Measurements from ENCODE around the gene DLEU7.

Gene DLEU7

DNA sequence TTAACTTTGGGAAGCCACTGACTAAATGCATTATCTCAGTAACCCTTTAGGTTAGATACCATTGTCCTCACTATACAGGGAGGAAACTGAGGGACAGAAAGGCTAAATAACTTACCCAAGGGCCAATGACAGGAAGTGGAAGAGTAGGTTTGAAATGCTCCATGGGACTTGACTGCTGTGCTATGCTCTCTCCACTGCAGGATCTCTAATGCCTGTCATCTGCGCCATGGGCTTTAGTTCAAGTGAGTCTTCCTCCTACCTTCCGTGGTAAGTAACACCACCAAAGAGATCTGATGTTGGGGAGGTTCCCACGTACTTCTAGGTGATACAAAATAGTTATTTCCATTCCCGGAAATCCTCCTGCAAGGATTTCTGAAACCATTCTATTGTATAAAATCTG is 3.7 kb downstream of the DLEU7 start:
- Mint-ChIP-seq H3K4me1 (no peaks in the 10 kb centered on the region), H3K27ac (ENCODE audit: low read depth) (no peak overlapping the region), H3K9me3 (no peaks in the 10 kb centered on the region), H3K27me3 (no peaks in the 10 kb centered on the region), H3K4me3 (no peak overlapping the region), H3K36me3 (ENCODE audit: insufficient read depth) (peaks cover 3% of the 10 kb centered on the region)
- DNase-seq (ENCODE audit: low spot score in 2 of 2) (no peak), ATAC-seq (replicated peaks; ENCODE audit: extremely low read depth, poor library complexity, severe bottlenecking) (no peak)

GRCh38 chr13:50838701-50839100 is 4.8 kb downstream of the DLEU7 start:
- H3K9me3 Mint-ChIP-seq, result no peaks in the 10 kb centered on the region
- H3K27me3 Mint-ChIP-seq, result no peaks in the 10 kb centered on the region
- no peak overlapping the region for H3K27ac Mint-ChIP-seq (ENCODE audit: low read depth)
- peaks cover 3% of the 10 kb centered on the region for H3K36me3 Mint-ChIP-seq (ENCODE audit: insufficient read depth)
- H3K4me3 Mint-ChIP-seq, result no peak overlapping the region
- H3K4me1 Mint-ChIP-seq, result no peaks in the 10 kb centered on the region
- no peak for DNase-seq (ENCODE audit: low spot score in 2 of 2)
- no peak for ATAC-seq (replicated peaks; ENCODE audit: extremely low read depth, poor library complexity, severe bottlenecking)

DNA sequence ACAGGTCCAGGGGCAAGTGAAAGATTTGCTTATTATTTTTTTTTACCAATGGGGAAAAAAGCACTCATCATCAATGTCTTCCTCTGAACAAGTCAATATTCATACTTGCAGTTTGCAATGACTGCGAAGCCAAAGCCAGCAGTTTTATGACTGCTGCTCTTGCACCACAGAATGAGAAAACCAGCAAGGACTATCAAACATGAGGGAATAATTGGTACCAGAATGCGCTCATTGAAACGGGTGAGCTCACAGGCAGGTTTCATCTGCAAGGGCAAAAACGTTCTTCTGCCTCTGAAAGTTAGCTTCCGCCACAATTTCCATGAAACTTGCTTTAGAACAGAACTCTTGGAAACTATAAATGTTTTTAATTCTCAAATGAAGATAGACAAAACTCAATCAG is 5.5 kb downstream of the DLEU7 start:
- H3K4me1 Mint-ChIP-seq, result no peaks in the 10 kb centered on the region
- DNase-seq (ENCODE audit: low spot score in 2 of 2) (no peak), ATAC-seq (replicated peaks; ENCODE audit: extremely low read depth, poor library complexity, severe bottlenecking) (no peak)
- H3K4me3 Mint-ChIP-seq, result no peak overlapping the region
- peaks cover 3% of the 10 kb centered on the region for H3K36me3 Mint-ChIP-seq (ENCODE audit: insufficient read depth)
- peaks cover 3% of the 10 kb centered on the region for H3K27me3 Mint-ChIP-seq
- H3K9me3 Mint-ChIP-seq, result no peaks in the 10 kb centered on the region
- H3K27ac Mint-ChIP-seq (ENCODE audit: low read depth), result no peak overlapping the region

DNA sequence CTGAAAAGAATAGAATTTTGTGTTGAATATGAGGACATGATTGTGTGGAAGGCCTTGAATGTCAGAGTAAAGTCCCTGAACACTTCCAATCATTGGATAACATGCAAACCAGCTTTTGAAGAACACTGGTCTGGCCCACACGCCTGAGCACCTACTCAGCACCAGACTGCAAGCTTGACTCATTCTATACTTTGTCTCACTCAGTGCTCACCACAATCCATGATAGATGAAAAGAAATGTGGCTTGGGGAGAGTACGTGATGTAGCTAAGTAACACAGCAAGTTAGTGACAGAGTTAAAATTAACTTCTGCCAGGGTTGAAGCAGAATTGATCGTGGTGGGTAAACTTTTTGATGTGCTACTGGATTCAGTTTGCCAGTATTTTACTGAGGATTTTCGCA is 12.0 kb downstream of the DLEU7 start:
- H3K27me3 Mint-ChIP-seq, result peaks cover 17% of the 10 kb centered on the region
- DNase-seq (ENCODE audit: low spot score in 2 of 2) (no peak), ATAC-seq (replicated peaks; ENCODE audit: extremely low read depth, poor library complexity, severe bottlenecking) (no peak)

DNA sequence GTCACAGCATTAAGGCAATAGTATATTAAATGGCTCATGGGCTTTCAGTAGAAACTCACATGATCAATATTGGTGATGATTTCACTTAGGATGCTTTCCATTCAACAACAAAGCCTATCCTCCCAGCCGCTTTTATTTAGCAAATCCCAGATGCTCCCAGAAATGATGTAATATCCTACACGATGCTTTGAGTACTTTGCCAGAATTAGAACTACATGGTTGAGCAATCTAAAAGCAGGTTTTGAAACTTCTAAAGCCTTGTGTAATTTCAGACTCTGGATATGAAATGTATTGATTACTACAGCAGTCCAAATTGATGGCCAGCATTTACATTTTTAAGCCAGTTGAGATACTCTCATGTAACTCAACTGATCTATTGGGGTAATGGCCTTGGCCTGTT is 13.6 kb downstream of the DLEU7 start:
- H3K27me3 Mint-ChIP-seq, result peaks cover 17% of the 10 kb centered on the region
- no peak overlapping the region for H3K4me3 Mint-ChIP-seq
- no peaks in the 10 kb centered on the region for H3K4me1 Mint-ChIP-seq
- peaks cover 6% of the 10 kb centered on the region for H3K9me3 Mint-ChIP-seq
- DNase-seq (ENCODE audit: low spot score in 2 of 2) (no peak), ATAC-seq (replicated peaks; ENCODE audit: extremely low read depth, poor library complexity, severe bottlenecking) (no peak)
- H3K27ac Mint-ChIP-seq (ENCODE audit: low read depth), result no peak overlapping the region
- no peaks in the 10 kb centered on the region for H3K36me3 Mint-ChIP-seq (ENCODE audit: insufficient read depth)

More for the DNA sequence above, 12.0 kb downstream of the DLEU7 start:
- peaks cover 3% of the 10 kb centered on the region for H3K36me3 Mint-ChIP-seq (ENCODE audit: insufficient read depth)
- no peak overlapping the region for H3K4me3 Mint-ChIP-seq
- H3K9me3 Mint-ChIP-seq, result peaks cover 6% of the 10 kb centered on the region
- no peak overlapping the region for H3K27ac Mint-ChIP-seq (ENCODE audit: low read depth)
- no peaks in the 10 kb centered on the region for H3K4me1 Mint-ChIP-seq

DNA sequence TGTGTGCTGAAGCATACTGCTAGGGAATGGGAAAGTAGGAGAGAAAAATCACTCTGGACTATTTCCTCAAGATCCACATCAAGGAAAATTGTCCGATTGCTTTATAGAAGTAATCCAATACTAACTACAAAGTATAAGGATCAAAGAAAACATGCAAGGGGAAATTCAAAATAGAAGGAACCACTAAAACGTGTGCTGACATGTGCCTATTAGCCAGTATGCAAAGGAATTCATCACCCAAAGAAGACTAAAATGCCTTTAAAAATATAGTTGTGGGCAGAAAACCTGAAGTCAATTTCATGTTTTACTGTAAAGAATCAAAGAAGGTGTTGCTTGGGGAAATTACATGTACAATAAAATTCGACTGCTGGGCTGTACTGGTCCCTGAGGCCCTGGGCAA is 14.3 kb downstream of the DLEU7 start:
- DNase-seq (ENCODE audit: low spot score in 2 of 2), result no peak
- peaks cover 17% of the 10 kb centered on the region for H3K27me3 Mint-ChIP-seq
- H3K9me3 Mint-ChIP-seq, result peaks cover 6% of the 10 kb centered on the region
- no peak overlapping the region for H3K4me3 Mint-ChIP-seq
- no peaks in the 10 kb centered on the region for H3K4me1 Mint-ChIP-seq
- no peaks in the 10 kb centered on the region for H3K36me3 Mint-ChIP-seq (ENCODE audit: insufficient read depth)
- no peak overlapping the region for H3K27ac Mint-ChIP-seq (ENCODE audit: low read depth)
- ATAC-seq (replicated peaks; ENCODE audit: extremely low read depth, poor library complexity, severe bottlenecking), result no peak

GRCh38 chr13:50826035-50826434 is 17.5 kb downstream of the DLEU7 start:
- H3K27me3 Mint-ChIP-seq, result no peaks in the 10 kb centered on the region
- H3K4me1 Mint-ChIP-seq, result no peaks in the 10 kb centered on the region
- DNase-seq (ENCODE audit: low spot score in 2 of 2), result no peak
- no peaks in the 10 kb centered on the region for H3K9me3 Mint-ChIP-seq
- no peak overlapping the region for H3K27ac Mint-ChIP-seq (ENCODE audit: low read depth)
- H3K4me3 Mint-ChIP-seq, result no peak overlapping the region
- no peak for ATAC-seq (replicated peaks; ENCODE audit: extremely low read depth, poor library complexity, severe bottlenecking)
- no peaks in the 10 kb centered on the region for H3K36me3 Mint-ChIP-seq (ENCODE audit: insufficient read depth)

- ATAC-seq (replicated peaks; ENCODE audit: extremely low read depth, poor library complexity, severe bottlenecking) (no peak), DNase-seq (ENCODE audit: low spot score in 2 of 2) (no peak)
- Mint-ChIP-seq H3K4me3 (no peak overlapping the region), H3K27me3 (no peaks in the 10 kb centered on the region), H3K4me1 (no peaks in the 10 kb centered on the region), H3K27ac (ENCODE audit: low read depth) (no peak overlapping the region), H3K36me3 (ENCODE audit: insufficient read depth) (no peaks in the 10 kb centered on the region), H3K9me3 (no peaks in the 10 kb centered on the region)
These were observed 31.2 kb downstream of the DLEU7 start for GRCh38 chr13:50812242-50812641.

GRCh38 chr13:50810998-50811397 is 32.5 kb downstream of the DLEU7 start:
- Mint-ChIP-seq H3K4me1 (no peaks in the 10 kb centered on the region), H3K27me3 (no peaks in the 10 kb centered on the region), H3K36me3 (ENCODE audit: insufficient read depth) (no peaks in the 10 kb centered on the region), H3K27ac (ENCODE audit: low read depth) (no peak overlapping the region), H3K4me3 (no peak overlapping the region), H3K9me3 (no peaks in the 10 kb centered on the region)
- ATAC-seq (replicated peaks; ENCODE audit: extremely low read depth, poor library complexity, severe bottlenecking) (no peak), DNase-seq (ENCODE audit: low spot score in 2 of 2) (no peak)

DNA sequence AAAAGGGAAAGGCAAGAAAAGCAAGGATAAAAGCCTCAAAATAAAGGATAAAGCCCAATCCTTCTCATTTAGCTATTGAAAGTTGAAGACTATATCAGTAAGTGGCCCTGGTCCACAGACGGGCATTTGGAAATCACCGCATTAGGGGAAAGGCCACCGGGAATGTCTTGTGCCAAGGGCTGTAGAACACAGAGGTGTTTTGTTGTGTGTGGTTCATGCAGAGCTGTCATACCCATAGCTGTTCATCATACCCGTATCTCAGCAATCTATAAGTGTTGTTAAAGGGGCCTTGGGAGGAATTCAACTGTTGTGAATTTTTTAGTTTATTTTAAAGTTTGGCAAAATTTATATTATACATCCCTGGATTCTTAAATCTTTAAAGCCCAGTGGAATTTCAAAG is 33.0 kb downstream of the DLEU7 start:
- DNase-seq (ENCODE audit: low spot score in 2 of 2) (no peak), ATAC-seq (replicated peaks; ENCODE audit: extremely low read depth, poor library complexity, severe bottlenecking) (no peak)
- H3K4me1 Mint-ChIP-seq, result no peaks in the 10 kb centered on the region
- H3K9me3 Mint-ChIP-seq, result peaks cover 3% of the 10 kb centered on the region
- no peaks in the 10 kb centered on the region for H3K36me3 Mint-ChIP-seq (ENCODE audit: insufficient read depth)
- no peak overlapping the region for H3K27ac Mint-ChIP-seq (ENCODE audit: low read depth)
- H3K27me3 Mint-ChIP-seq, result no peaks in the 10 kb centered on the region
- H3K4me3 Mint-ChIP-seq, result no peak overlapping the region

DNA sequence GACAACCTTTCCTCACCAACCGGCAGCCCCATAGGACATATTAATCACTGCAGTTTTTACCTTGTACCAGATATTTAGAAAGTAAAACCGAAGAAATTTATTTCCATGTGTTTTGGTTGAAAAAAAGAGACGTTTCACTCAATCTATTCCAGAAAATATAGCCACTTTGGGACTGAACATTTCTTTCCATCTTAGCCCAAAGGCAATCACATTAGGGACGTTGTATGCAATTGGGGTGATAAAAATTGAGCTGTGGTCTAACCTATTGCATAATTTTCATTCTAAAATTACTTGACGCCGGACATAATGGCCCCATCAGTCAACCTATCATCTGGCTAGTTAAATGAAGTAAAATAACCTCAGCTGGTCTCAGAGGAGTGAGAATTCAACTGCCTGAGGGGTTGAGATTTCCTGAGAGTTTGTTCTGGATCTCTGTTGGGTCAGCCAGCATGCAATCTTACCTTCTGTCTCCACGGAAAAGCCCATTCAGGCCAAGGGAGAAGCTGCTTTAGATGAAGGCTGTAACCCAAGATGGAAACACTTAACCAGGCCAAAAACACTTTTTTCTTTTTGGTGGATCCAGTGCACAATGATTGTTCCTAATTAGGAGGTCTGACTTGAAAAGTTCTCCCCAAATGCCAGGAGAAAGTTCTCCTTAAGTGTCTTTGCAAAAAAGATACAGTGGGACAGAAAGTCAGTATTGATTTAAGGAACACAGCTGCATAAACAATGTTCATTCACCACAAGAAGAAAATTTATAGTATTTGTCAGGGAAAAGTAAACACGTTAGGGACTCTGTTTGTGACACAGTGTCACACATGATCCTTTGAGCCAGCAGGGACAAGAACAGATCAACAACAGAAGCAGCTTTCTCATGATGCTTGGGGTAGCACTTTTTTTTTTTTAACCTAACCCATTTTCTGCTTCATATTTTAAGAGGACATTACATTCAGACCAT is 34.1 kb downstream of the DLEU7 start:
- no peaks in the 10 kb centered on the region for H3K27me3 Mint-ChIP-seq
- ATAC-seq (replicated peaks; ENCODE audit: extremely low read depth, poor library complexity, severe bottlenecking) (no peak), DNase-seq (ENCODE audit: low spot score in 2 of 2) (no peak)

GRCh38 chr13:50805805-50806204 is 37.7 kb downstream of the DLEU7 start:
- H3K4me1 Mint-ChIP-seq, result peaks cover 5% of the 10 kb centered on the region
- no peak overlapping the region for H3K4me3 Mint-ChIP-seq
- DNase-seq (ENCODE audit: low spot score in 2 of 2), result no peak
- no peak overlapping the region for H3K27ac Mint-ChIP-seq (ENCODE audit: low read depth)
- H3K9me3 Mint-ChIP-seq, result peaks cover 6% of the 10 kb centered on the region
- H3K27me3 Mint-ChIP-seq, result no peaks in the 10 kb centered on the region
- H3K36me3 Mint-ChIP-seq (ENCODE audit: insufficient read depth), result no peaks in the 10 kb centered on the region
- ATAC-seq (replicated peaks; ENCODE audit: extremely low read depth, poor library complexity, severe bottlenecking), result no peak

More for the DNA sequence above, 34.1 kb downstream of the DLEU7 start:
- Mint-ChIP-seq H3K27ac (ENCODE audit: low read depth) (no peak overlapping the region), H3K36me3 (ENCODE audit: insufficient read depth) (no peaks in the 10 kb centered on the region), H3K4me3 (no peak overlapping the region), H3K4me1 (no peaks in the 10 kb centered on the region), H3K9me3 (peaks cover 6% of the 10 kb centered on the region)

All from central memory CD8-positive, alpha-beta T cell (primary cell).